ENCODE measurements around the gene CNTN2. TPM values are rescaled to one million over a fixed set of nuclear protein-coding genes. Genes with fewer than 3 reads are reported as not detected.

CNTN2 gene
- total RNA-seq, 1 experiment from 2014 or later, result not detected

- intact Hi-C loops (cut with micrococcal nuclease; ENCODE audit: unreplicated experiment), result no loop called here
- ChIA-PET CTCF (no interaction called here), POLR2A (ENCODE audit: unreplicated experiment) (interaction anchor here (0.7 kb wide), 1 partner anchor 516 kb away, joined by 4 read pairs; no protein-coding TSS in a partner anchor)
- no peaks in the 10 kb centered on the region for H3K27me3 ChIP-seq (ENCODE audit: insufficient read depth, low read depth)
- no peaks in the 10 kb centered on the region for H3K9me2 ChIP-seq (ENCODE audit: insufficient read depth)
- no peak overlapping the region for H3K4me3 ChIP-seq
- no peak overlapping the region for H2AFZ ChIP-seq
- H4K20me1 ChIP-seq (ENCODE audit: insufficient read depth), result no peaks in the 10 kb centered on the region; the same call in 1 of the 2 replicates
- no peak overlapping the region for H3K4me2 ChIP-seq
- no peak for DNase-seq
- H3K9me3 ChIP-seq (ENCODE audit: insufficient read depth, low read depth), result no peaks in the 10 kb centered on the region
- no peaks in the 10 kb centered on the region for H3F3A ChIP-seq (ENCODE audit: insufficient read depth, low read depth)
- H3K79me2 ChIP-seq (ENCODE audit: low read depth), result no peaks in the 10 kb centered on the region
- no TSS peak for BruUV-seq (replicated peaks)
- H3K4me1 ChIP-seq (replicated peaks; ENCODE audit: insufficient read depth), result no peaks in the 10 kb centered on the region
- H3K36me3 ChIP-seq (ENCODE audit: low read depth), result no peaks in the 10 kb centered on the region
- H3K27ac ChIP-seq, result no peak overlapping the region
- TF ChIP-seq EZH2 (IDR thresholded peaks at IDR 0.05; ENCODE audit: low read depth) (no peak), CTCF (conservative IDR thresholded peaks at IDR 0.05) (no peak)
Measured at GRCh38 chr1:205077934-205078311, 34.9 kb downstream of the CNTN2 start.

GRCh38 chr1:205082431-205082830 lies 39.4 kb downstream of the CNTN2 start:
- Histone ChIP-seq H3K79me2 (ENCODE audit: low read depth) (no peaks in the 10 kb centered on the region), H3K9me3 (ENCODE audit: insufficient read depth, low read depth) (no peaks in the 10 kb centered on the region), H3K4me2 (no peak overlapping the region), H3F3A (ENCODE audit: insufficient read depth, low read depth) (no peaks in the 10 kb centered on the region), H3K9me2 (ENCODE audit: insufficient read depth) (no peaks in the 10 kb centered on the region), H3K27ac (no peak overlapping the region), H4K20me1 (ENCODE audit: insufficient read depth) (no peaks in the 10 kb centered on the region; the same call in none of the 2 replicates), H3K4me3 (no peak overlapping the region), H3K27me3 (ENCODE audit: insufficient read depth, low read depth) (no peaks in the 10 kb centered on the region), H3K4me1 (replicated peaks; ENCODE audit: insufficient read depth) (no peaks in the 10 kb centered on the region), H3K36me3 (ENCODE audit: low read depth) (no peaks in the 10 kb centered on the region), H2AFZ (no peak overlapping the region)
- ChIA-PET POLR2A (ENCODE audit: unreplicated experiment) (no interaction called here), CTCF (no interaction called here)
- intact Hi-C loops (cut with micrococcal nuclease; ENCODE audit: unreplicated experiment), result no loop called here
- BruUV-seq (replicated peaks), result no TSS peak
- no peak for TF ChIP-seq CTCF (conservative IDR thresholded peaks at IDR 0.05)
- no peak for TF ChIP-seq EZH2 (IDR thresholded peaks at IDR 0.05; ENCODE audit: low read depth)
- no peak for DNase-seq

- Histone ChIP-seq H3K9me3 (ENCODE audit: insufficient read depth, low read depth) (no peaks in the 10 kb centered on the region), H3K4me3 (no peak within 1 kb of the TSS), H3K36me3 (ENCODE audit: low read depth) (0 out of 2 replicates have a peak, but pooled peaks cover 6% of the 10 kb centered on the region), H2AFZ (no peak within 1 kb of the TSS), H3K27ac (no peak within 1 kb of the TSS), H3K4me1 (replicated peaks; ENCODE audit: insufficient read depth) (no peaks in the 10 kb centered on the region), H3K27me3 (ENCODE audit: insufficient read depth, low read depth) (no peaks in the 10 kb centered on the region), H3F3A (ENCODE audit: insufficient read depth, low read depth) (no peaks in the 10 kb centered on the region), H4K20me1 (ENCODE audit: insufficient read depth) (peaks cover 1% of the 10 kb centered on the region), H3K79me2 (ENCODE audit: low read depth) (no peaks in the 10 kb centered on the region), H3K4me2 (no peak within 1 kb of the TSS), H3K9me2 (ENCODE audit: insufficient read depth) (no peaks in the 10 kb centered on the region)
- no TSS peak for BruUV-seq (replicated peaks)
- ChIA-PET POLR2A (ENCODE audit: unreplicated experiment) (no interaction called here), CTCF (no interaction called here)
- no peak for TF ChIP-seq CTCF (conservative IDR thresholded peaks at IDR 0.05)
- TF ChIP-seq EZH2 (IDR thresholded peaks at IDR 0.05; ENCODE audit: low read depth), result no peak
- intact Hi-C loops (cut with micrococcal nuclease; ENCODE audit: unreplicated experiment), result no loop called here
- DNase-seq, result no peak
Measured at GRCh38 chr1:205084360-205084759, 41.3 kb downstream of the CNTN2 start, which contains the start of gene TMEM81. TMEM81 (minus strand) TSS chr1:205084460; CDS start chr1:205084320, 140 bp downstream.

All from PC-9 (cell line).